ENCODE data around the gene KLC1. TPM values are rescaled to one million over a fixed set of nuclear protein-coding genes. Genes with fewer than 3 reads are reported as not detected.

Gene KLC1
- total RNA-seq, 2 experiments from 2014 or later, result 94.8 to 101 TPM

DNA sequence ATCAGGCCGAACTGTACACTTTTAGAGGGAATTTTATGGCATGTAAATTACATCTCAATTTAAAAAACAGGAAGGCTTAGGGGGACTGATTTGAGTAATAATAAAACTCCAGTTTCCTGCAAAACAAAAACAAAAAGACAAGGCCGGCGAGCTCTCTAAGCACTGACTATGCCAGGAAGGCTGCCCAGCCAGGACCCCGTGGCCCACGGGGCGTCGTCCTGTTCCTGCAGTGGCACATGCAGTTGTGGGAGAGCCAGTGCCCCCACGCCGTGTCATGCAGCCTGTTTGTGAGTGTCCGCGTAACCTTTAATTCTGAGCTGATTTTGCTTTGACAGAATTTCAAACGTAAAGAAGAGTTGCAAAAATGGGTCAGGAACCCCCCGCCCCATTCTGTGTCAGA lies 75.7 kb downstream of the KLC1 start:
- H3K4me1 Mint-ChIP-seq (ENCODE audit: low read depth), result no peaks in the 10 kb centered on the region
- CTCF ChIA-PET, result no interaction called here
- no peak for DNase-seq
- H3K27ac Mint-ChIP-seq, result peak overlapping the region; percentile 58
- H3K27me3 Mint-ChIP-seq (ENCODE audit: low read depth), result no peaks in the 10 kb centered on the region
- H3K36me3 Mint-ChIP-seq (ENCODE audit: low read depth), result peaks cover 17% of the 10 kb centered on the region
- no peaks in the 10 kb centered on the region for H3K9me3 Mint-ChIP-seq
- no peak overlapping the region for H3K4me3 Mint-ChIP-seq
- intact Hi-C loops (cut with micrococcal nuclease), result loop anchor here (10.0 kb wide), 1 partner anchor 1600 kb away; the partner anchor contains the start of gene BRF1

DNA sequence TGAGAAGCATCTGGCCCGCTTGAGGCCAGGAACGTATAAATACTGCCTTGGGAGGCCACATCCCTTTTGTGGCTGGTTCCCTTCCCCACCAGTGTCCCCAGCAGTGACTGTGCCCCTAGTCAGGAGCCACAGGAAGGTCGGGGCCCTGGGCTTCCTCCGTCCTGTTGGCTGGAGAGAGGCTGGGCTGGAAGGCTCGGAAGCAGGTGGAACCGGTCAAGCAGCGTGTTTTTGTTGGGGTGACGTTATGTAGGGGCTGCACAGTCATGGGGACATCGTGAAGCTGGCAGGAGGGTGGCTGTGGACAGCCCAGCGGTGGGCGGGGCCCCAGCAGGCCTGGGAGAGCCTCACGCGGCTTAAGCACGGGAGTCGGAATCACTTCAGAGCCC lies 76.1 kb downstream of the KLC1 start:
- CTCF ChIA-PET, result no interaction called here
- Mint-ChIP-seq H3K27ac (peak overlapping the region; percentile 58), H3K4me1 (ENCODE audit: low read depth) (no peaks in the 10 kb centered on the region), H3K27me3 (ENCODE audit: low read depth) (no peaks in the 10 kb centered on the region), H3K4me3 (no peak overlapping the region), H3K36me3 (ENCODE audit: low read depth) (peaks cover 17% of the 10 kb centered on the region), H3K9me3 (no peaks in the 10 kb centered on the region)
- DNase-seq, result no peak
- intact Hi-C loops (cut with micrococcal nuclease), result loop anchor here (10.0 kb wide), 1 partner anchor 1600 kb away; the partner anchor contains the start of gene BRF1

DNA sequence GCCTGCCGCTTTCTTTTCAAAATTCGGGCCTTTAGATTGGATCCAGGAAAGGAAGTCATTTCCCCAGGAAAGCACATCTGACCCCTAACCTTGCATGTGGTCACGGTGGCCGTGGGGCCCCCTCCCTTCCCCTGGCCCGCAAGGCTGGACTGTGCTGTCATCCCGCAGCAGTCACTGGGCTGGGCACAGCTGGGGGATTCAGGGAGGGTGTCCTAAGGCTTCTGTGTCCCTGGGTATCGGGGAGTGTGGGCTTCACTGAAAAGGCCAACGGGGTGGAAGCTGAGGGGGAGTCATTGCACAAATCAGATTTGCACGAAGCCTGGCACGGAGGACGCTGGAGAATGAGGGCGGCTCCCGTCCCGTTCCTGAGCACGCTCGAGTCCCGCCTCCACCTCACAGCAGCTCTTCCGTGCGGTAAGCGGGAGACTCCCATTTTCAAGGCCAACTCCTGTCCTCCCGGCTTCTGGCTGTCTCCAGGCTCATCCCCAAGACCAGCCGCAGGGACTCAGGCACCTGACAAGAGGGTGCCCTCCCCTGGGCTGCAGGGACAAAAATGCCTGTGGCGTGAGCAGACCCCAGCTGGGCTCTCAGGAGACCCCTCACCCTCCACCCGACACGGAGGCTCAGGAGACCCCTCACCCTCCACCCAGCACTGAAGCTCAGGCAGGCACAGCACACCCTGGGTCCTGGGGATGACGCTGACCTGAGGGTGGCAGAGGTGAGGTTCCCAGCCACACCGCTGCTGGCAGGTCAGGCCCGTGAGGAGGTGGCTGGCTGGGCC lies 76.7 kb downstream of the KLC1 start:
- CTCF ChIA-PET, result no interaction called here
- Mint-ChIP-seq H3K27ac (no peak overlapping the region), H3K4me3 (no peak overlapping the region), H3K36me3 (ENCODE audit: low read depth) (peaks cover 17% of the 10 kb centered on the region), H3K4me1 (ENCODE audit: low read depth) (peaks cover under 1% of the 10 kb centered on the region), H3K27me3 (ENCODE audit: low read depth) (no peaks in the 10 kb centered on the region), H3K9me3 (no peaks in the 10 kb centered on the region)
- DNase-seq, result no peak
- intact Hi-C loops (cut with micrococcal nuclease), result loop anchor here (10.0 kb wide), 1 partner anchor 1599 kb away; the partner anchor contains the start of gene BRF1

- peaks cover 21% of the 10 kb centered on the region for H3K36me3 Mint-ChIP-seq (ENCODE audit: low read depth)
- intact Hi-C loops (cut with micrococcal nuclease), result loop anchor here (10.0 kb wide), 1 partner anchor 1598 kb away; the partner anchor contains the start of gene BRF1
- CTCF ChIA-PET, result no interaction called here
These were observed 77.7 kb downstream of the KLC1 start for GRCh38 chr14:103706551-103707328.

GRCh38 chr14:103707329-103708263 lies 78.6 kb downstream of the KLC1 start:
- Mint-ChIP-seq H3K4me1 (ENCODE audit: low read depth) (peaks cover 7% of the 10 kb centered on the region), H3K27ac (no peak overlapping the region), H3K4me3 (no peak overlapping the region), H3K27me3 (ENCODE audit: low read depth) (no peaks in the 10 kb centered on the region), H3K9me3 (no peaks in the 10 kb centered on the region), H3K36me3 (ENCODE audit: low read depth) (peaks cover 17% of the 10 kb centered on the region)
- intact Hi-C loops (cut with micrococcal nuclease), result loop anchor here (10.0 kb wide), 1 partner anchor 1597 kb away; the partner anchor contains the start of gene BRF1
- CTCF ChIA-PET, result no interaction called here
- no peak for DNase-seq

More at GRCh38 chr14:103706551-103707328, 77.7 kb downstream of the KLC1 start:
- no peak for DNase-seq
- Mint-ChIP-seq H3K27me3 (ENCODE audit: low read depth) (no peaks in the 10 kb centered on the region), H3K4me3 (no peak overlapping the region), H3K4me1 (ENCODE audit: low read depth) (peaks cover 4% of the 10 kb centered on the region), H3K27ac (no peak overlapping the region), H3K9me3 (no peaks in the 10 kb centered on the region)

- intact Hi-C loops (cut with micrococcal nuclease), result loop anchor here (10.0 kb wide), 1 partner anchor 1596 kb away; the partner anchor contains the start of gene BRF1
These were observed 79.8 kb downstream of the KLC1 start for GRCh38 chr14:103708750-103709187.

DNA sequence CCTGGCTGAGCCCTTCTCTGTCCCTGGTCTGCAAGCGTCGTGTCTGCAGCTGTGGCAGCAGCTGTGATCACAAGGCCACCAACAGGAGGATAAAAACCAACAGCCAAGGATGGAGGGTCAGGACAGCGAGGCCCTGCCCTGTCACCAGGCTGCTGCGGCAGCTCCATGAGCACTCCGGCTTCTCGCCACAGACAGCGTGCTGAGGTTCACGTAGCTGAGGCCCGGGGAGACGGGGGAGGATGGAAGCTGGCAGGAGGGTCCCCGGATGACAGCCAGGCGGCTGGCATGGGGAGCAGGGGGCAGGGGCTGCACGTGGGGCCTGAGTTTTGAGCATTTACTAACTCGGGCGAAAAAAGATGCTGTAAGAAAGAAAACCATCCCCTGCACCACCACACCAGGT lies 80.8 kb downstream of the KLC1 start:
- Mint-ChIP-seq H3K36me3 (ENCODE audit: low read depth) (peaks cover 24% of the 10 kb centered on the region), H3K4me1 (ENCODE audit: low read depth) (peaks cover 22% of the 10 kb centered on the region), H3K27me3 (ENCODE audit: low read depth) (no peaks in the 10 kb centered on the region), H3K27ac (no peak overlapping the region), H3K9me3 (no peaks in the 10 kb centered on the region), H3K4me3 (no peak overlapping the region)
- no peak for DNase-seq
- intact Hi-C loops (cut with micrococcal nuclease), result loop anchor here (10.0 kb wide), 1 partner anchor 1595 kb away; the partner anchor contains the start of gene BRF1
- CTCF ChIA-PET, result interaction anchor here (0.6 kb wide), 1 partner anchor 145 kb away, joined by 3 read pairs; no protein-coding TSS in a partner anchor

More at GRCh38 chr14:103708750-103709187, 79.8 kb downstream of the KLC1 start:
- Mint-ChIP-seq H3K36me3 (ENCODE audit: low read depth) (peaks cover 21% of the 10 kb centered on the region), H3K4me1 (ENCODE audit: low read depth) (peaks cover 17% of the 10 kb centered on the region), H3K27me3 (ENCODE audit: low read depth) (no peaks in the 10 kb centered on the region), H3K27ac (no peak overlapping the region), H3K9me3 (no peaks in the 10 kb centered on the region), H3K4me3 (no peak overlapping the region)
- CTCF ChIA-PET, result no interaction called here
- no peak for DNase-seq

DNA sequence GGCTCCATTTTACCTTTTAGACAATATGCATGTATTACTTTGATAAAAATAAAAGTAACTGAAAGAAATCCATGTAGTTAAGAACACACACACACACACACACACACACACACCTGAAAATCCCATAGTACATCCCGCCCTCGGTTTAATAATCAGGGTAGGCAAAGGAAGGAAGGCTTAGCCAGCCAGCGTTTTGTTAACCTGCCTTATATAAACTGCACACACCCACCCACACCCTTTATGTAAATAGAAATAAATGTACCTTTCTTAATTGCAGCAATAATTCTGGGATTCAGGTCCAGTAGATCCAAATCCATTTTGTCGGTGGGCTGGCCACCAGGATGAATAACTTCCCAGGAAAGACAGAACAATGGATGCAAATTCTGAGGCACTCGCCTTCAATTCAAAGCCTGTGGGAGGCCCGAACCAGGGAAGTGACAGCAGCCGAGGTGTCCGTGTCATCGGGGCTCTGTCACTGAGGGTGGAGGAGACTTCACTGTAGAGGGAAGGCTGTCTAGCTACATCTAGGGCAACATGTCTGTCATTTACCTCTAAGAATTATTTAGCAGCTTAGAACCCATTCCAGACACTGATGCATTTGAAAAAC lies 81.9 kb downstream of the KLC1 start:
- H3K27ac Mint-ChIP-seq, result no peak overlapping the region
- intact Hi-C loops (cut with micrococcal nuclease), result no loop called here
- H3K27me3 Mint-ChIP-seq (ENCODE audit: low read depth), result no peaks in the 10 kb centered on the region
- CTCF ChIA-PET, result interaction anchor here (0.6 kb wide), 2 partner anchors 48 to 146 kb away, joined by 3 read pairs; no protein-coding TSS in a partner anchor
- no peak overlapping the region for H3K4me3 Mint-ChIP-seq
- peaks cover 24% of the 10 kb centered on the region for H3K36me3 Mint-ChIP-seq (ENCODE audit: low read depth)
- H3K4me1 Mint-ChIP-seq (ENCODE audit: low read depth), result peaks cover 24% of the 10 kb centered on the region
- no peaks in the 10 kb centered on the region for H3K9me3 Mint-ChIP-seq
- DNase-seq, result no peak

DNA sequence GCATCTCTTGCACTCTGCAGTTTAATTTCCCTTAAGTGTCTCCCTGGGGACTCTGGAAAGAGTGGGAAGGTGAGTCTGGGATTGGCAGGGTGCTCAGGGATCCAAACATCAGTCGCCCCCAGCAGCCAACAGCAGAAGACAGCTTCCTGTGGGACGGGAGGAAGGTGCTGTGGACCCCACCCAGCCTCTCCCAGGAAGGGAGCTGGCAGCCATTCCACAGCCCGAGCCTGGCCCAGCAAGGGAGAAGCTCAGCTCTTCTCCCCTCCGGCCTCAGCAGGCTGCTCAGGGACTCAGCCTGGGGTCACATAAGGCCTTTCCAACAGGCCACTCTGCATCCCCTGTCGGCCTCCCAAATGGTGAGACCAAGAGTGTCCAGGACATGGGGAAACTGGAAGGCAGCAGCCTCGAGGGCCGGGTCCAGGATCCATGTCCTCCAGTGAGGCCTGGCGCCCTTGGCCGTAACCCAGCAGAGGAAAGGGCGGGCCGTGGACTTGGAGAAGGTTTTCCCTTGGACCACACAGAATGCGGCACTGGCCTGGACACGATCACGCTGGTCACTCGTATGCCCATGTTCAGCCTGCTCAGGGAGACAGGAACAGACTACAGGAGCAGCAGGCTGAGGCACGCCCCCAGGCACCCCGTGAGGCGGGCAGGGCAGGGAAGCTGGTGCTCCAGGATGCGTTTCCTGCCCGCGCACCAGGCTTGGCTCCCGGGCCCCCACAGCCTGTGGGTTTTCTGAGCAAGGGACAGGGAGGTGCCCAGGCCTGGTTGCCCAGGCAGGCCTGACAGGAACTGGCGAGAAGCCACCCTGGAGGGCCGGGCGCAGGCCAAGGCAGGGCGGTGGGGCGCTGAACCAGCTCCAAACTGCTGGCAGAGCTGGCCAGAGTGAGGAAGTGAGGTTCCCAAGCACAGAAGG lies 82.8 kb downstream of the KLC1 start:
- peaks cover 24% of the 10 kb centered on the region for H3K36me3 Mint-ChIP-seq (ENCODE audit: low read depth)
- H3K27me3 Mint-ChIP-seq (ENCODE audit: low read depth), result no peaks in the 10 kb centered on the region
- CTCF ChIA-PET, result no interaction called here
- no peak overlapping the region for H3K27ac Mint-ChIP-seq
- peaks cover 24% of the 10 kb centered on the region for H3K4me1 Mint-ChIP-seq (ENCODE audit: low read depth)
- no peaks in the 10 kb centered on the region for H3K9me3 Mint-ChIP-seq
- no peak overlapping the region for H3K4me3 Mint-ChIP-seq
- no peak for DNase-seq
- intact Hi-C loops (cut with micrococcal nuclease), result no loop called here

GRCh38 chr14:103712633-103713247 lies 83.7 kb downstream of the KLC1 start:
- Mint-ChIP-seq H3K9me3 (no peaks in the 10 kb centered on the region), H3K27me3 (ENCODE audit: low read depth) (no peaks in the 10 kb centered on the region), H3K36me3 (ENCODE audit: low read depth) (peaks cover 24% of the 10 kb centered on the region), H3K4me1 (ENCODE audit: low read depth) (peaks cover 29% of the 10 kb centered on the region), H3K4me3 (no peak overlapping the region), H3K27ac (no peak overlapping the region)
- CTCF ChIA-PET, result interaction anchor here (1.0 kb wide), 1 partner anchor 28 kb away, joined by 3 read pairs; no protein-coding TSS in a partner anchor
- no peak for DNase-seq
- intact Hi-C loops (cut with micrococcal nuclease), result no loop called here

Data from activated naive CD4-positive, alpha-beta T cell treated with anti-CD3 and anti-CD28 coated beads for 36 hours (primary cell).